ENCODE results near the gene IFI44L. TPM values are rescaled to one million over a fixed set of nuclear protein-coding genes. Genes with fewer than 3 reads are reported as not detected.

Gene IFI44L
- 0.34 and 1.1 TPM in 2 replicates for total RNA-seq (2014; rRNA removed; shearing (Covaris generic))

DNA sequence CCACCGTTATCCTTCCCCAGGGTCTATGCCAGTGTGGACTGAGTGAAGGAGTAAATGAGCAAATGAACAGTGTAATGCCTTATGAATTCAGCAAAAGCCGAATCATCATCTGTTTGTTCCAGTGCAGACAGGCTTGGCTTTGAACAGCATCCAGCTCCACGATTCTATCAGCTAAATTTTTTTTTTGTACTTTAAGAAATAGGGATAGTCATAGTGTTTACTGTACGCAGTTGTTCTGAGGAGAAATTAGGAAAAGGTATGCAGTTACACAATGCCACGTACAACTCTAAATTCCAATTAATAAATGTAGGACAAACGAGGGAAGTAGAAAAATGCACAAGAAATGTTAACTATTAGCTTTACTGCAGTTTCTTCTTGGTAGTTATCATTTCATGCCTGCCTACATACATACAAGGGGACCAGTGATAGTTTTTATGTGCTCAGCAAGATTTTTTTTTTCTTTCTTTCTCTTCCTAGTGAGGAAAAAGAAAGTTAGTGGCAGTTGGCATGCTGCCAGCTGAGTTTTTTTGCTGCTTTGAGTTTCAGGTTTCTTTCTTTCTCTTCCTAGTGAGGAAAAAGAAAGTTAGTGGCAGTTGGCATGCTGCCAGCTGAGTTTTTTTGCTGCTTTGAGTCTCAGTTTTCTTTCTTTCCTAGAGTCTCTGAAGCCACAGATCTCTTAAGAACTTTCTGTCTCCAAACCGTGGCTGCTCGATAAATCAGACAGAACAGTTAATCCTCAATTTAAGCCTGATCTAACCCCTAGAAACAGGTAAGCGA lies at the start of gene IFI44L:
Gene IFI44L, plus strand, starts transcription at position 646 of the 777 bp plus-strand sequence. CDS start 7,468 bp downstream, outside the sequence.

DNA sequence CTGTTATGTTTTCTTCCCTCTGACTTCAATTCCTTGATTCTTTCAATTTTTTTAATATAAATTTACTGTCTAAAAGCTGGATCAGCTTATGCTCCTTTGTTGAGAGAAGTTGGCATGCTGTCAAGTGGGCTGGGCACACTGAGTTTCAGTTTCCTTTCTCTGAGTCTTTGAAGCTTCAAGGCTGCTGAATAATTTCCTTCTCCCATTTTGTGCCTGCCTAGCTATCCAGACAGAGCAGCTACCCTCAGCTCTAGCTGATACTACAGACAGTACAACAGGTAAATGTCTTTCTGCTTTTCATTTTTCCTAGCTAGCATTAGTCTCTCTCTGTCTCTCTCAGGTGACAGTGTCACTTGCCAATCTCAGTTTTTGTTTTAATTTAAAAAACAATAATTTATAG lies 29.4 kb downstream of the IFI44L start, which contains the start of gene IFI44:
Gene IFI44, plus strand, starts transcription at position 204 of the 400 bp plus-strand sequence. CDS start 365 bp downstream, outside the sequence.

Other genes with a start within 250 kb of the IFI44L start
- 0.13 and 0.91 TPM in 2 replicates for gene PTGFR, start 129.5 kb upstream of the IFI44L start, total RNA-seq (2014; rRNA removed; shearing (Covaris generic))
- 23.5 and 29.3 TPM in 2 replicates for gene IFI44, start 29.4 kb downstream of the IFI44L start, total RNA-seq (2014; rRNA removed; shearing (Covaris generic))

All from A375 (cell line).